HepG2 (cell line): ENCODE results near the gene SHISAL1. TPM values are rescaled to one million over a fixed set of nuclear protein-coding genes. Genes with fewer than 3 reads are reported as not detected.

Experiments
- ATAC-seq: fragments of 200-7000 bp; cut with Tn5 transposase; 3 replicates; pipeline ENCODE4 v1.9.1; 2020; ENCODE audit warnings: mild to moderate bottlenecking, moderate library complexity
- BruUV-seq: library from RNA; stranded (reverse); fragments of 400-500 nt; replicated peaks from 2 replicates; lab custom pipeline; 2021; lab: Mats Ljungman, UMichigan
- CTCF ChIA-PET: fragments of 300-600 bp; formaldehyde crosslinking; extraction: SDS; loops from one replicate; lab custom pipeline; 2021; ENCODE audit warnings: low total read pairs, inconsistent platforms, low intra/inter-chr PET ratio; lab: Yijun Ruan, JAX
- POLR2A ChIA-PET: fragments of 350-600 bp; sonication (Branson Sonifier 250); formaldehyde crosslinking; loops from one replicate; lab custom pipeline; 2020; ENCODE audit warnings: antibody characterized with exemption, inconsistent platforms; lab: Yijun Ruan, JAX
- DNase-seq: peaks from one replicate; pipeline ENCODE4 v3.0.0-alpha.2; 2015; ENCODE audit warnings: low spot score
- FAIRE-seq: peaks from 3 replicates; lab custom pipeline; 2011; peaks lifted over from hg19 to GRCh38; lab: Jason Lieb, UNC
- H2AFZ ChIP-seq: one replicate; pipeline ENCODE4 v1.6.1; 2011; ENCODE audit warnings: low read length, inconsistent platforms
- H3K27ac ChIP-seq: fragments of 300-600 bp; 3 replicates; pipeline ENCODE4 v1.8.0; 2011; ENCODE audit warnings: mixed run types, mild to moderate bottlenecking, mixed read lengths, low read length, inconsistent platforms; ENCODE audit not compliant: insufficient read depth; ENCODE audit errors: extremely low read length
- H3K27me3 ChIP-seq, 2 experiments: fragments of 200-600 bp in 1 of 2; 2 replicates in 1 of 2; 3 replicates in 1 of 2; pipeline versions ENCODE4 v1.6.0 to v1.8.0; 2011; ENCODE audit warnings: low read length in 2 of 2, mild to moderate bottlenecking in 2 of 2, moderate library complexity in 2 of 2, inconsistent platforms in 1 of 2; ENCODE audit not compliant: insufficient read depth in 2 of 2, control insufficient read depth in 1 of 2
- H3K36me3 ChIP-seq, 2 experiments: fragments of 200-600 bp in 1 of 2; replicated peaks in 1 of 2; 2 replicates in 1 of 2; 3 replicates in 1 of 2; pipeline versions ENCODE4 v1.5.1 to v1.8.0; 2011; ENCODE audit warnings: low read length in 2 of 2, inconsistent platforms in 1 of 2; ENCODE audit not compliant: insufficient read depth in 2 of 2, control insufficient read depth in 1 of 2
- H3K4me1 ChIP-seq: 2 replicates; pipeline ENCODE4 v1.5.1; 2012; ENCODE audit warnings: low read length, inconsistent platforms; ENCODE audit not compliant: insufficient read depth
- H3K4me2 ChIP-seq: 2 replicates; pipeline ENCODE4 v1.6.0; 2011; ENCODE audit warnings: low read depth, low read length, inconsistent platforms
- H3K4me3 ChIP-seq, 3 experiments: fragments of 200-600 bp in 1 of 3; sonication (generic), shearing (Covaris generic) in 1 of 3; replicated peaks in 1 of 3; 2 replicates each; pipeline ENCODE4 v1.5.1; 2011 to 2016; ENCODE audit warnings: low read length in 3 of 3, inconsistent platforms in 2 of 3, low read depth in 2 of 3, mild to moderate bottlenecking in 2 of 3, control low read depth in 1 of 3, mixed read lengths in 1 of 3; ENCODE audit not compliant: insufficient read depth in 1 of 3
- H3K79me2 ChIP-seq: one replicate; pipeline ENCODE4 v1.6.1; 2011; ENCODE audit warnings: low read length, inconsistent platforms; ENCODE audit not compliant: insufficient read depth
- H3K9ac ChIP-seq: 2 replicates; pipeline ENCODE4 v1.6.0; 2011; ENCODE audit warnings: mild to moderate bottlenecking, low read depth, low read length, inconsistent platforms; ENCODE audit not compliant: insufficient read depth
- H3K9me3 ChIP-seq: 2 replicates; pipeline ENCODE4 v1.5.1; 2012; ENCODE audit warnings: mild to moderate bottlenecking, low read length
- H4K20me1 ChIP-seq: 2 replicates; pipeline ENCODE4 v1.6.0; 2011; ENCODE audit warnings: inconsistent platforms, mild to moderate bottlenecking, low read length, moderate library complexity; ENCODE audit not compliant: insufficient read depth
- CENPX ChIP-seq: sonication (generic); formaldehyde crosslinking; IDR thresholded peaks from 2 replicates; pipeline ENCODE4 v1.9.0; 2021; ENCODE audit warnings: mild to moderate bottlenecking, missing genetic modification reagents, moderate library complexity
- HDAC1 ChIP-seq: sonication (generic); formaldehyde crosslinking; IDR thresholded peaks from 2 replicates; pipeline ENCODE4 v1.5.1; 2020; ENCODE audit warnings: mild to moderate bottlenecking, missing genetic modification reagents
- HHEX ChIP-seq: IDR thresholded peaks from 2 replicates; pipeline ENCODE4 v1.6.1; 2016; ENCODE audit warnings: control low read depth
- JUND ChIP-seq: sonication (generic); formaldehyde crosslinking; IDR thresholded peaks from 2 replicates; pipeline ENCODE4 v1.8.0; 2022; ENCODE audit warnings: mild to moderate bottlenecking, missing genetic modification reagents
- ZFP62 ChIP-seq: sonication (generic); formaldehyde crosslinking; IDR thresholded peaks from 2 replicates; pipeline ENCODE4 v1.4.0; 2020; ENCODE audit warnings: missing genetic modification reagents
- ZKSCAN5 ChIP-seq: sonication (generic); formaldehyde crosslinking; IDR thresholded peaks from 2 replicates; pipeline ENCODE4 v1.5.1; 2020; ENCODE audit warnings: mild to moderate bottlenecking, missing genetic modification reagents
- ZNF143 ChIP-seq: sonication (generic); formaldehyde crosslinking; IDR thresholded peaks from 2 replicates; pipeline ENCODE4 v1.4.0; 2020; ENCODE audit warnings: missing genetic modification reagents
- ZNF160 ChIP-seq: sonication (generic); formaldehyde crosslinking; IDR thresholded peaks from 2 replicates; pipeline ENCODE4 v1.8.0; 2022; ENCODE audit warnings: mild to moderate bottlenecking, inconsistent platforms, missing genetic modification reagents
- ZNF674 ChIP-seq: sonication (generic); formaldehyde crosslinking; IDR thresholded peaks from 2 replicates; pipeline ENCODE4 v1.5.0; 2020; ENCODE audit warnings: low read depth, mild to moderate bottlenecking, missing genetic modification reagents
- ZNF703 ChIP-seq: sonication (generic); formaldehyde crosslinking; IDR thresholded peaks from 2 replicates; pipeline ENCODE4 v1.5.1; 2020; ENCODE audit warnings: missing genetic modification reagents, mild to moderate bottlenecking, moderate library complexity, borderline replicate concordance
- WGBS: methylation state at CpG from one replicate; pipeline ENCODE4 v1.1.6; 2017; ENCODE audit warnings: low lambda C conversion rate; 5-methylcytosine and 5-hydroxymethylcytosine counted together
- in situ Hi-C: cut with HindIII; loops from 2 replicates; pipeline ENCODE4 v1.10.0; 2017; ENCODE audit warnings: low pct_unique_long_range_greater_than_20kb; ENCODE audit not compliant: extremely low pct_ligation_motif_present
- intact Hi-C: fragments of 100-400 bp; cut with micrococcal nuclease; formaldehyde crosslinking; loops from one replicate; pipeline ENCODE4 v1.10.0; 2022; ENCODE audit not compliant: unreplicated experiment
- polyA plus RNA-seq, 8 experiments: library from polyadenylated mRNA; depleted of rRNA in 3 of 8; stranded (reverse) in 7 of 8; unstranded in 1 of 8; fragments of >200 nt; fragmentation: Illumina TruSeq in 4 of 8; extraction: Trizol in 4 of 8; gene quantifications; 2 replicates each; pipeline versions ENCODE4 v1.2.1 to v1.2.3, GENCODE V29; 2011 to 2016; ENCODE audit warnings: low read depth in 4 of 8, missing spikeins in 1 of 8, mixed read lengths in 1 of 8; ENCODE audit not compliant: insufficient read depth in 1 of 8
- total RNA-seq, 5 experiments: library from RNA; depleted of rRNA; stranded (reverse); fragments of >200 nt; fragmentation: Illumina TruSeq; extraction: Trizol; gene quantifications; 2 replicates each; pipeline ENCODE4 v1.2.3, GENCODE V29; 2016; ENCODE audit warnings: low read depth in 1 of 5
- TF ChIP-seq, protein P1 (sequence below): sonication (generic); formaldehyde crosslinking; IDR thresholded peaks from 2 replicates; pipeline ENCODE4 v1.5.1; 2020; ENCODE audit warnings: missing genetic modification reagents, mild to moderate bottlenecking, borderline replicate concordance

SHISAL1 gene
- total and polyA plus RNA-seq, 2 of the 13 experiments (the other 11 are each of a cell fraction or from before 2014, with no cell fraction given), result not detected

GRCh38 chr22:44307509-44308169 is 5.1 kb downstream of the SHISAL1 start (continued):
- TF ChIP-seq ZNF703 (CRISPR knock-in tag), result no peak
- TF ChIP-seq, protein P1, sequence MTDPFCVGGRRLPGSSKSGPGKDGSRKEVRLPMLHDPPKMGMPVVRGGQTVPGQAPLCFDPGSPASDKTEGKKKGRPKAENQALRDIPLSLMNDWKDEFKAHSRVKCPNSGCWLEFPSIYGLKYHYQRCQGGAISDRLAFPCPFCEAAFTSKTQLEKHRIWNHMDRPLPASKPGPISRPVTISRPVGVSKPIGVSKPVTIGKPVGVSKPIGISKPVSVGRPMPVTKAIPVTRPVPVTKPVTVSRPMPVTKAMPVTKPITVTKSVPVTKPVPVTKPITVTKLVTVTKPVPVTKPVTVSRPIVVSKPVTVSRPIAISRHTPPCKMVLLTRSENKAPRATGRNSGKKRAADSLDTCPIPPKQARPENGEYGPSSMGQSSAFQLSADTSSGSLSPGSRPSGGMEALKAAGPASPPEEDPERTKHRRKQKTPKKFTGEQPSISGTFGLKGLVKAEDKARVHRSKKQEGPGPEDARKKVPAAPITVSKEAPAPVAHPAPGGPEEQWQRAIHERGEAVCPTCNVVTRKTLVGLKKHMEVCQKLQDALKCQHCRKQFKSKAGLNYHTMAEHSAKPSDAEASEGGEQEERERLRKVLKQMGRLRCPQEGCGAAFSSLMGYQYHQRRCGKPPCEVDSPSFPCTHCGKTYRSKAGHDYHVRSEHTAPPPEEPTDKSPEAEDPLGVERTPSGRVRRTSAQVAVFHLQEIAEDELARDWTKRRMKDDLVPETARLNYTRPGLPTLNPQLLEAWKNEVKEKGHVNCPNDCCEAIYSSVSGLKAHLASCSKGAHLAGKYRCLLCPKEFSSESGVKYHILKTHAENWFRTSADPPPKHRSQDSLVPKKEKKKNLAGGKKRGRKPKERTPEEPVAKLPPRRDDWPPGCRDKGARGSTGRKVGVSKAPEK (CRISPR knock-in tag), result no peak
- no peak for TF ChIP-seq CENPX (CRISPR knock-in tag)
- no peak for TF ChIP-seq HHEX (CRISPR knock-in tag)

DNA sequence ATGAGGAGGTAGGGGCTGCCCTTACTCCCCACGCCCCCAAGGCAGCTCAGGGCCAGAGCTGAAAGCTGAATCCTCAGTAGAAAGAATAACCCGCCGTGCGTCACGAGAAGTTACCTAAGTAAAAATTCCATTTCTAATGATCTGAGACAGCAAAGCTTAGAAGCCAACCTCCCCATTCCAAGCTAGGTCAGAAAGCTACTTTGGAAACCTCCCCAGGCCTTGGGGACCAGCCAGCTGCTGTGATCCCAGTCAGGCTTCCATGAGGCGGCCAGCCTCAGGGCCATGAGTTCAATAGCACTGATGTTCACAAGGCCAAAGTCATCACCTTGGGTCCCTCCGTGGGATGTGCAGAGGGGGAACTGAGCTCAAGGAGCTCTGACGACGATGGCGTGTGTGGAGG is 6.9 kb downstream of the SHISAL1 start:
- Histone ChIP-seq H3K79me2 (no peaks in the 10 kb centered on the region), H3K9ac (no peak overlapping the region), H3K27me3 (peaks cover 12 to 27% of the 10 kb centered on the region in 2 experiments; a peak in 4 of 5 replicates), H3K4me3 (no peak overlapping the region), H3K36me3 (no peaks in the 10 kb centered on the region), H3K4me2 (no peak overlapping the region), H2AFZ (no peak overlapping the region), H4K20me1 (no peaks in the 10 kb centered on the region), H3K27ac (no peak overlapping the region), H3K4me1 (no peaks in the 10 kb centered on the region), H3K9me3 (no peaks in the 10 kb centered on the region)
- in situ Hi-C loops (no loop called here), intact Hi-C loops (no loop called here)
- ChIA-PET CTCF (no interaction called here), POLR2A (no interaction called here)
- 11% methylated on average over 10 of the region's 10 CpGs for WGBS
- ATAC-seq (no peak), FAIRE-seq (no peak), DNase-seq (no peak)
- no TSS peak for BruUV-seq
- no peak for TF ChIP-seq HDAC1 (CRISPR knock-in tag)
- no peak for TF ChIP-seq JUND (CRISPR knock-in tag)
- no peak for TF ChIP-seq ZNF160 (CRISPR knock-in tag)
- TF ChIP-seq ZKSCAN5 (CRISPR knock-in tag), result no peak
- TF ChIP-seq ZNF143 (CRISPR knock-in tag), result no peak
- no peak for TF ChIP-seq ZFP62 (CRISPR knock-in tag)
- no peak for TF ChIP-seq ZNF674
